Erythroblast (primary cell): ENCODE data around the gene OR7C1.

Experiments used
- GATA1 ChIP-seq: IDR thresholded peaks from 2 replicates; pipeline ENCODE4 v1.6.1; 2011; ENCODE audit warnings: low read depth, mild to moderate bottlenecking, control low read depth, low read length, moderate library complexity
- POLR2A ChIP-seq: IDR thresholded peaks from 2 replicates; pipeline ENCODE4 v1.6.1; 2011; ENCODE audit warnings: mild to moderate bottlenecking, low read length

DNA sequence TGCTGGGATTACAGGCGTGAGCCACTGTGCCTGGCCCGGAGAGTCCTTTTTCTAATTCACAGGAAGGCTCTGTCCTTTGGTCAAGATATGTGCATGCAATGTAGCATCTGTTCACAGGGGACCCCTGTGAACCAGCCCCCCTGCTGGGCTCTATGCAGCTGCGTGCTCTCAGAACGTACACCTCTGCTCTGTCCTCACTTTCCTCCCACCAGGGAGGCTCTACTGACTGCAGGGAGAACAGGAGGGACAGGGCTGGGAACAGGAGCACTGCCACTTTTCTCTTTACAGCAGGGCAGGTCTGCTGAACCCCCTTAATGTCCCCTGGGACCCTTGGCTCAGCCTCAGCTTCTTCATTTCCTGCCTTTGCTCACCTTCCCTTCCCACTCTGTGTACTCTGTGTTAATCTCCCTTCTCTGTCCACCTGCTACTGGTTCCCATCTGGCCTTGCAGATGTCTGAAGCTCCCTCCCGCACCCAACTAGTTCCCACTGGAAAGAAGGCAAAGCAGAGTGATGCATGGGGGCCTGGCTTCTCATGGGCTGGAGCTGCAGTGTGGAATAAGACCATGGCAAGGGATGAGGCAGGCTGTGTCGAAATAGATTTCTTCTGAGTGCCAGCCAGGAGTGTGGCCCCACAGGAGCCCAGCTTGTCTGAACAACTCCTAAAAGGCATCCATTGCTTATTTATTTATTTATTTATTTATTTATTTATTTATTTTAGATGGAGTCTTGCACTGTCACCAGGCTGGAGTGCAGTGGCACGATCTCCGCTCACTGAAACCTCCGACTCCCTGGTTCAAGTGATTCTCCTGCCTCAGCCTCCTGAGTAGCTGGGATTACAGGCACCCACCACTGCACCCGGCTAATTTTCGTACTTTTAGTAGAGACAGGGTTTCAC is 63.8 kb downstream of the OR7C1 start:
- TF ChIP-seq POLR2A = no peak
- TF ChIP-seq GATA1 = no peak
